ENCODE data around the gene FAM83E.

The FAM83E gene

GRCh38 chr19:48575931-48576622 lies 38.8 kb downstream of the FAM83E start:
- DNase-seq (ENCODE audit: low spot score), result no peak

GRCh38 chr19:48573163-48573505 lies 41.7 kb downstream of the FAM83E start:
- no peak for DNase-seq (ENCODE audit: low spot score)

- DNase-seq (ENCODE audit: low spot score), result no peak
Measured at GRCh38 chr19:48571378-48572162, 43.3 kb downstream of the FAM83E start.

- DNase-seq (ENCODE audit: low spot score), result peak; percentile 42
Measured at GRCh38 chr19:48569814-48570213, 45.1 kb downstream of the FAM83E start.

- peak; percentile 52 for DNase-seq (ENCODE audit: low spot score)
Measured at GRCh38 chr19:48568345-48568886, 46.5 kb downstream of the FAM83E start.

- no peak for DNase-seq (ENCODE audit: low spot score)
Measured at GRCh38 chr19:48565090-48565489, 49.8 kb downstream of the FAM83E start.

Data from D341Med (cell line).